HEK293 (cell line): ENCODE data around the gene CCDC24.

Source experiments
- CTCF ChIA-PET: fragments of 350-600 bp; formaldehyde crosslinking; extraction: SDS; loops from one replicate; lab custom pipeline; 2021; ENCODE audit warnings: antibody characterized with exemption; lab: Yijun Ruan, JAX
- POLR2A ChIA-PET: fragments of 300-600 bp; formaldehyde crosslinking; extraction: SDS; loops from one replicate; lab custom pipeline; 2020; ENCODE audit warnings: antibody characterized with exemption, inconsistent platforms; lab: Yijun Ruan, JAX
- H3K27ac ChIP-seq: fragments of 200-500 bp; sonication (Bioruptor generic); 2 replicates; pipeline ENCODE4 v1.5.1; 2014; ENCODE audit warnings: low read depth, low read length, control low read depth, inconsistent platforms; ENCODE audit errors: extremely low read depth
- H3K36me3 ChIP-seq, 2 experiments: fragments of 200-500 bp in 1 of 2; sonication (Bioruptor generic) in 1 of 2; 1 replicate in 1 of 2; 2 replicates in 1 of 2; pipeline ENCODE4 v1.5.1; 2014 to 2017; ENCODE audit warnings: inconsistent platforms in 2 of 2, low read length in 2 of 2; ENCODE audit not compliant: control insufficient read depth in 2 of 2, insufficient read depth in 1 of 2
- H3K4me1 ChIP-seq: fragments of 200-500 bp; sonication (Bioruptor generic); 2 replicates; pipeline ENCODE4 v1.5.1; 2014; ENCODE audit warnings: mild to moderate bottlenecking, low read length, inconsistent platforms; ENCODE audit not compliant: control insufficient read depth, insufficient read depth
- H3K4me3 ChIP-seq: 2 replicates; pipeline ENCODE4 v1.5.1; 2011; ENCODE audit warnings: low read depth, mild to moderate bottlenecking, control low read depth, low read length, moderate library complexity
- H3K9me3 ChIP-seq: fragments of 200-500 bp; sonication (Bioruptor generic); 2 replicates; pipeline ENCODE4 v1.5.1; 2014; ENCODE audit warnings: low read depth, low read length, inconsistent platforms; ENCODE audit not compliant: control insufficient read depth, insufficient read depth
- GLIS1 ChIP-seq: fragments of 450-650 bp; formaldehyde crosslinking; IDR thresholded peaks from 2 replicates; pipeline ENCODE4 v1.5.1; 2016; ENCODE audit warnings: missing biosample characterization, missing genetic modification characterization
- HOXD13 ChIP-seq: sonication (generic); formaldehyde crosslinking; IDR thresholded peaks from 2 replicates; pipeline ENCODE4 v1.8.0; 2022; ENCODE audit warnings: missing genetic modification reagents, borderline replicate concordance
- KLF7 ChIP-seq: fragments of 450-650 bp; formaldehyde crosslinking; IDR thresholded peaks from 2 replicates; pipeline ENCODE4 v1.5.1; 2016; ENCODE audit warnings: missing biosample characterization, missing genetic modification characterization, borderline replicate concordance
- MYNN ChIP-seq: fragments of 450-650 bp; formaldehyde crosslinking; IDR thresholded peaks from 2 replicates; pipeline ENCODE4 v1.5.1; 2016; ENCODE audit warnings: missing biosample characterization, missing genetic modification characterization, borderline replicate concordance
- PRDM6 ChIP-seq: fragments of 450-650 bp; formaldehyde crosslinking; IDR thresholded peaks from 2 replicates; pipeline ENCODE4 v1.5.1; 2017; ENCODE audit warnings: missing biosample characterization, missing genetic modification characterization
- SCRT1 ChIP-seq: fragments of 450-650 bp; formaldehyde crosslinking; IDR thresholded peaks from 2 replicates; pipeline ENCODE4 v1.5.1; 2016; ENCODE audit warnings: missing biosample characterization, missing genetic modification characterization, borderline replicate concordance
- ZBTB1 ChIP-seq: fragments of 450-650 bp; formaldehyde crosslinking; IDR thresholded peaks from 2 replicates; pipeline ENCODE4 v1.5.1; 2016; ENCODE audit warnings: missing biosample characterization, missing genetic modification characterization
- ZEB2 ChIP-seq: fragments of 450-650 bp; formaldehyde crosslinking; IDR thresholded peaks from 2 replicates; pipeline ENCODE4 v1.5.1; 2016; ENCODE audit warnings: missing biosample characterization, missing genetic modification characterization
- ZNF10 ChIP-seq: fragments of 450-650 bp; formaldehyde crosslinking; IDR thresholded peaks from 2 replicates; pipeline ENCODE4 v1.5.1; 2017; ENCODE audit warnings: missing biosample characterization, missing genetic modification characterization
- ZNF121 ChIP-seq: fragments of 450-650 bp; formaldehyde crosslinking; IDR thresholded peaks from 2 replicates; pipeline ENCODE4 v1.5.1; 2016; ENCODE audit warnings: missing biosample characterization, missing genetic modification characterization
- ZNF146 ChIP-seq: fragments of 450-650 bp; formaldehyde crosslinking; IDR thresholded peaks from 2 replicates; pipeline ENCODE4 v1.5.1; 2016; ENCODE audit warnings: missing biosample characterization, missing genetic modification characterization
- ZNF248 ChIP-seq: fragments of 450-650 bp; formaldehyde crosslinking; IDR thresholded peaks from 2 replicates; pipeline ENCODE4 v1.5.1; 2017; ENCODE audit warnings: missing biosample characterization, missing genetic modification characterization
- ZNF266 ChIP-seq: fragments of 450-650 bp; formaldehyde crosslinking; IDR thresholded peaks from 2 replicates; pipeline ENCODE4 v1.5.1; 2016; ENCODE audit warnings: missing biosample characterization, missing genetic modification characterization, low read depth
- ZNF302 ChIP-seq: fragments of 450-650 bp; formaldehyde crosslinking; IDR thresholded peaks from 2 replicates; pipeline ENCODE4 v1.5.1; 2016; ENCODE audit warnings: missing biosample characterization, missing genetic modification characterization, low read depth
- ZNF341 ChIP-seq: fragments of 450-650 bp; formaldehyde crosslinking; IDR thresholded peaks from 2 replicates; pipeline ENCODE4; 2016; ENCODE audit warnings: low read depth, missing biosample characterization, missing genetic modification characterization
- ZNF600 ChIP-seq: fragments of 450-650 bp; formaldehyde crosslinking; IDR thresholded peaks from 2 replicates; pipeline ENCODE4 v1.5.1; 2016; ENCODE audit warnings: missing biosample characterization, missing genetic modification characterization
- ZNF670 ChIP-seq: fragments of 450-650 bp; formaldehyde crosslinking; IDR thresholded peaks from 2 replicates; pipeline ENCODE4 v1.5.1; 2016; ENCODE audit warnings: missing biosample characterization, missing genetic modification characterization, low read depth
- ZNF776 ChIP-seq: fragments of 450-650 bp; formaldehyde crosslinking; IDR thresholded peaks from 2 replicates; pipeline ENCODE4 v1.5.0; 2017; ENCODE audit warnings: missing biosample characterization, missing genetic modification characterization, borderline replicate concordance
- ZNF792 ChIP-seq: fragments of 450-650 bp; formaldehyde crosslinking; IDR thresholded peaks from 2 replicates; pipeline ENCODE4 v1.5.1; 2016; ENCODE audit warnings: missing biosample characterization, missing genetic modification characterization
- TF ChIP-seq, protein P1 (sequence below): fragments of 450-650 bp; formaldehyde crosslinking; IDR thresholded peaks from 2 replicates; pipeline ENCODE4 v1.5.1; 2016; ENCODE audit warnings: missing biosample characterization, missing genetic modification characterization, borderline replicate concordance
- TF ChIP-seq, protein P2 (sequence below): fragments of 450-650 bp; formaldehyde crosslinking; IDR thresholded peaks from 2 replicates; pipeline ENCODE4 v1.5.1; 2016; ENCODE audit warnings: missing biosample characterization, missing genetic modification characterization
- TF ChIP-seq, protein P3 (sequence below): fragments of 450-650 bp; formaldehyde crosslinking; IDR thresholded peaks from 2 replicates; pipeline ENCODE4 v1.5.1; 2016; ENCODE audit warnings: missing biosample characterization, missing genetic modification characterization, low read depth

CCDC24 gene

DNA sequence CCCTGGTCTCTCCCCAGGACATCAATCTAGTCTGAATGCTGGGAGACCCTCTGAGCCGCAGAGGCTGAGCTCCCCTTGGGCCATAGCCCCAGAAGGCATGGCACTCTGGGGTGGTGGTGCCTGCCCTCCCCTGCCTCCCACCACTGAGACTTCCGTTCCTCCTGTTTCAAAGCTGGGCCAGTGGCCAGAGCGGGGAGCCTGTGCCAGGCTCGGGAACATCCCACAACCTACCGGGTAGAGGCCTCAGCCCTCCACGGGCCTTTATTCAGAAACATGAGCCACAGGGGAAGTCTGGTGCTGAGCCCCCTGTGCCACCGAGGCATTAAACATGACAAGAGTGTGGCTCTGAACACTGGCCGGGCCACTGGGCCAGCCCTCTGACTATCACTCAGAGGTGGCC, 8.1 kb downstream of the CCDC24 start:
- Histone ChIP-seq H3K36me3 (no peaks in the 10 kb centered on the region), H3K4me1 (no peaks in the 10 kb centered on the region), H3K4me3 (no peak overlapping the region), H3K9me3 (no peaks in the 10 kb centered on the region), H3K27ac (no peak overlapping the region)
- TF ChIP-seq, protein P1, sequence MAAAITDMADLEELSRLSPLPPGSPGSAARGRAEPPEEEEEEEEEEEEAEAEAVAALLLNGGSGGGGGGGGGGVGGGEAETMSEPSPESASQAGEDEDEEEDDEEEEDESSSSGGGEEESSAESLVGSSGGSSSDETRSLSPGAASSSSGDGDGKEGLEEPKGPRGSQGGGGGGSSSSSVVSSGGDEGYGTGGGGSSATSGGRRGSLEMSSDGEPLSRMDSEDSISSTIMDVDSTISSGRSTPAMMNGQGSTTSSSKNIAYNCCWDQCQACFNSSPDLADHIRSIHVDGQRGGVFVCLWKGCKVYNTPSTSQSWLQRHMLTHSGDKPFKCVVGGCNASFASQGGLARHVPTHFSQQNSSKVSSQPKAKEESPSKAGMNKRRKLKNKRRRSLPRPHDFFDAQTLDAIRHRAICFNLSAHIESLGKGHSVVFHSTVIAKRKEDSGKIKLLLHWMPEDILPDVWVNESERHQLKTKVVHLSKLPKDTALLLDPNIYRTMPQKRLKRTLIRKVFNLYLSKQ (tag by site-specific recombination): no peak
- TF ChIP-seq ZNF670 (tag by site-specific recombination) (no peak), ZBTB1 (no peak), ZNF776 (tag by site-specific recombination) (no peak), ZNF302 (tag by site-specific recombination) (no peak), HOXD13 (no peak), KLF7 (tag by site-specific recombination) (no peak), ZNF341 (tag by site-specific recombination) (no peak), MYNN (tag by site-specific recombination) (no peak), SCRT1 (tag by site-specific recombination) (no peak), ZNF792 (no peak), ZNF600 (tag by site-specific recombination) (no peak), ZEB2 (tag by site-specific recombination) (no peak), ZNF121 (tag by site-specific recombination) (no peak), ZNF266 (tag by site-specific recombination) (no peak), PRDM6 (tag by site-specific recombination) (no peak)
- TF ChIP-seq, protein P2, sequence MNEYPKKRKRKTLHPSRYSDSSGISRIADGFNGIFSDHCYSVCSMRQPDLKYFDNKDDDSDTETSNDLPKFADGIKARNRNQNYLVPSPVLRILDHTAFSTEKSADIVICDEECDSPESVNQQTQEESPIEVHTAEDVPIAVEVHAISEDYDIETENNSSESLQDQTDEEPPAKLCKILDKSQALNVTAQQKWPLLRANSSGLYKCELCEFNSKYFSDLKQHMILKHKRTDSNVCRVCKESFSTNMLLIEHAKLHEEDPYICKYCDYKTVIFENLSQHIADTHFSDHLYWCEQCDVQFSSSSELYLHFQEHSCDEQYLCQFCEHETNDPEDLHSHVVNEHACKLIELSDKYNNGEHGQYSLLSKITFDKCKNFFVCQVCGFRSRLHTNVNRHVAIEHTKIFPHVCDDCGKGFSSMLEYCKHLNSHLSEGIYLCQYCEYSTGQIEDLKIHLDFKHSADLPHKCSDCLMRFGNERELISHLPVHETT (tag by site-specific recombination): no peak
- TF ChIP-seq, protein P3, sequence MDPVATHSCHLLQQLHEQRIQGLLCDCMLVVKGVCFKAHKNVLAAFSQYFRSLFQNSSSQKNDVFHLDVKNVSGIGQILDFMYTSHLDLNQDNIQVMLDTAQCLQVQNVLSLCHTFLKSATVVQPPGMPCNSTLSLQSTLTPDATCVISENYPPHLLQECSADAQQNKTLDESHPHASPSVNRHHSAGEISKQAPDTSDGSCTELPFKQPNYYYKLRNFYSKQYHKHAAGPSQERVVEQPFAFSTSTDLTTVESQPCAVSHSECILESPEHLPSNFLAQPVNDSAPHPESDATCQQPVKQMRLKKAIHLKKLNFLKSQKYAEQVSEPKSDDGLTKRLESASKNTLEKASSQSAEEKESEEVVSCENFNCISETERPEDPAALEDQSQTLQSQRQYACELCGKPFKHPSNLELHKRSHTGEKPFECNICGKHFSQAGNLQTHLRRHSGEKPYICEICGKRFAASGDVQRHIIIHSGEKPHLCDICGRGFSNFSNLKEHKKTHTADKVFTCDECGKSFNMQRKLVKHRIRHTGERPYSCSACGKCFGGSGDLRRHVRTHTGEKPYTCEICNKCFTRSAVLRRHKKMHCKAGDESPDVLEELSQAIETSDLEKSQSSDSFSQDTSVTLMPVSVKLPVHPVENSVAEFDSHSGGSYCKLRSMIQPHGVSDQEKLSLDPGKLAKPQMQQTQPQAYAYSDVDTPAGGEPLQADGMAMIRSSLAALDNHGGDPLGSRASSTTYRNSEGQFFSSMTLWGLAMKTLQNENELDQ (tag by site-specific recombination): no peak
- CTCF ChIA-PET: interaction anchor here (0.6 to 1.5 kb wide), 3 partner anchors 49 to 756 kb away, joined by 3 to 8 read pairs (median 5); no protein-coding TSS in a partner anchor
- POLR2A ChIA-PET: no interaction called here

- Histone ChIP-seq H3K4me1 (no peaks in the 10 kb centered on the region), H3K9me3 (no peaks in the 10 kb centered on the region), H3K4me3 (no peak overlapping the region), H3K27ac (no peak overlapping the region), H3K36me3 (no peaks in the 10 kb centered on the region)
- TF ChIP-seq ZNF10 (tag by site-specific recombination): no peak
- TF ChIP-seq GLIS1 (tag by site-specific recombination): 0 out of 2 replicates have a peak, but pooled peaks have one; percentile 6
- no peak for TF ChIP-seq ZNF146
- no peak for TF ChIP-seq KLF7 (tag by site-specific recombination)
- no peak for TF ChIP-seq ZNF248 (tag by site-specific recombination)
- POLR2A ChIA-PET: no interaction called here
- CTCF ChIA-PET: interaction anchor here (0.6 to 2.1 kb wide), 6 partner anchors 16 to 485 kb away, joined by 3 to 10 read pairs (median 4); no protein-coding TSS in a partner anchor
Observed at GRCh38 chr1:44000122-44000665, 8.8 kb downstream of the CCDC24 start.
